Medulla oblongata (tissue), 1 donor: ENCODE results near the gene NDE1.
"Not testable (repeated sequence)": the region's sequence is repeated elsewhere in the genome, so short reads cannot be mapped to it uniquely, and the experiment has no call there.

Experiments
- DNase-seq: peaks from one replicate; pipeline ENCODE4 v3.0.0-alpha.2; 2015; ENCODE audit errors: extremely low spot score

Gene NDE1, protein sequence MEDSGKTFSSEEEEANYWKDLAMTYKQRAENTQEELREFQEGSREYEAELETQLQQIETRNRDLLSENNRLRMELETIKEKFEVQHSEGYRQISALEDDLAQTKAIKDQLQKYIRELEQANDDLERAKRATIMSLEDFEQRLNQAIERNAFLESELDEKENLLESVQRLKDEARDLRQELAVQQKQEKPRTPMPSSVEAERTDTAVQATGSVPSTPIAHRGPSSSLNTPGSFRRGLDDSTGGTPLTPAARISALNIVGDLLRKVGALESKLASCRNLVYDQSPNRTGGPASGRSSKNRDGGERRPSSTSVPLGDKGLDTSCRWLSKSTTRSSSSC

DNA sequence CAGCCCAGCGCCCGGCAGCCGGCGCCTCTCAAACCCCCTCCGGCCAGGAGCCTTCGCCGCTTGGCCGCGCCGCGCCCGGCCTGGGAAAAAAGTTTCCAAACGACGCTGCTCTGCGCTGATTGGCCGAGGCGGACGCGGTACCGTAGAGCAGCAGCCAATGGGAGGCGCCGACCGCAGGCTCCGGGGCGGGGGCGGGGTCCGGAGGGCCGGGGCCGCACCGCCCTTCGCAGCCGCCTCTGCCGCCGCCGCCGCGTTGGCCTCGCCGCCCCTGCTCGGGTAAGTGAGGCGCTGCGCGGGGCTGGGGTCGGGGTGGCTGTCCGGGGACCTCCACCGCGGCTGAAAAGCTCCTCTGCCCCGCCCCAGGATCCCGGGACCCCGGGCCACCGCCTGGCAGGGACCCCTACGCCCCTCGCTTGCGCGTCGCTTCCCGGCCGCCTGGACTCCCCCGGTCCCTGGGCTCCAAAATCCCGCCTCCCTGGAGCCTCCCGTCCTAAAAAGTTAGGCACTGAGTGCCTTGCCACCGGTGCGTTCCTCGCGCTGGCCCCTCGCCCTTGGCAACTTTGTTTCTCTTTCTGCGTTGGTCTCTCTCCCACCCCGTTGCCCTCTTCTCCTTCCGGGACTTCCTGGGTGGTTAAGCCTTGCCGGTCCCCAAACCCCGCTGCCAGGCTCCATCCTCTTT lies at the start of gene NDE1:
Gene NDE1, plus strand, starts transcription at position 227 of the 679 bp plus-strand sequence. CDS start 14,534 bp downstream, outside the sequence.
- peak; percentile 96 for DNase-seq

DNA sequence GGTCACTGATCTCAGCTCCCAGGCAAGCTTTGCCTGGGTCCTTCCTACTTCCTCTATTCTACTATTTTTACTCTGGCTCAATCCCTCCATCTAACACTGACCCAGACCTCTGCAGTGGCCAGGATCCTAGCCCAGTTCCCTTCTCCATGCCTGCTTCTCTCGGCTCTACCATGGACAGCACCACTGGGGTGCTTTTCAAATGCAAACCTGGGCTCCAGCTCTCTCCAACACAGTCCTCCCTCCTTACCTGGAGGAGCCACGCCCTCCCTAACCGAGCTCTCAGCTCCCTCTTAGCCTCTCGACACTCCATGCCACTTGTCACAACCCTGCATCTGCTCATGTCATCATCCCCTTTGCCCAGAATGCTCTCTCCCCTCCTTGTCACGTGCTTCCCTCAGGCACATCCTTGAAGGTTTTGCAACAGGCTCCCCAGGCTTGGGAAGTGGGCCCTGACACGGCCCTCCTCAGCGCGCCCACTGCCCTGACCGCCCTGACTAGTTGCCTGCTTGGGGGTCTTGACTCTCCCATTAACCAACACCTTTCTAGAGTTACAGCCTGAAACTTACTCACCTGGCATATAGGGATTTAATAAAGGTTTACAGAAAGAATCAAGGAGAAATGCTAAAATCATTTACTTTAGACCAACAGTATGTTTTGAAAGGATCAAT lies 48.7 kb upstream of the NDE1 start:
- no peak for DNase-seq

DNA sequence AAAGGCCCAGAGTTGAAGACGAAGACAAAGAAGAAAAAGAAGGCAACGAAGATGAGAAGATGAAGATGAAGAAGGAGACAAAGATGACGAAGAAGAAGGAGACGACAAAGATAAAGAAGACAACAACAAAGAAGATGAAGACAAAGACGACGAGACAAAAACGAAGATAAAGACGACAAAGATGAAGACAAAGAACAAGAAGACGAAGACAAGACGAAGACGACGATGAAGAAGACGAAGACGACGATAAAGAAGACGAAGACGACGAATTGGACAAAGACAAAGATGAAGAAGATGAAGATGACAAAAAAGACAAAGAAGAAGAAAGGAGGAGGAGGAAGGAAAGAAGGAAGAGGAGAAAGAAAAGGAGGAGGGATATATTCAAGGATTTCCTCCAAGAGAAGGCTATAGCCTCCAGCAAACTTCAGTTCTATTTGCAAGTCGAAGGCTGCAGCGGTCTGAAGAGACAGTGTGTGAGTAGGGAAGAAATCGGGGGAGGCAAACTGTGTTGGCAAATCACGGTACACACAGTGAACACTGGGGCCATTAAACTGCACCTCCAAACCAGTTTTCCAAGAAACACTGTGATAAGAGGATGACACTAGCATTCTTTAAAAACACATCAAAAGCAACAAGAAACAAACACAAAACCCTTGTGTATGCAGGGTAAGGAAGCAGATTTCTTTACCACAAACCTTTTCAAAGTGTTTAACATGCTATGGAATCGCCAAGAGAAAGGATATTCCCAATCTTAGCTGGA lies 47.6 kb upstream of the NDE1 start:
- DNase-seq, result no peak

DNA sequence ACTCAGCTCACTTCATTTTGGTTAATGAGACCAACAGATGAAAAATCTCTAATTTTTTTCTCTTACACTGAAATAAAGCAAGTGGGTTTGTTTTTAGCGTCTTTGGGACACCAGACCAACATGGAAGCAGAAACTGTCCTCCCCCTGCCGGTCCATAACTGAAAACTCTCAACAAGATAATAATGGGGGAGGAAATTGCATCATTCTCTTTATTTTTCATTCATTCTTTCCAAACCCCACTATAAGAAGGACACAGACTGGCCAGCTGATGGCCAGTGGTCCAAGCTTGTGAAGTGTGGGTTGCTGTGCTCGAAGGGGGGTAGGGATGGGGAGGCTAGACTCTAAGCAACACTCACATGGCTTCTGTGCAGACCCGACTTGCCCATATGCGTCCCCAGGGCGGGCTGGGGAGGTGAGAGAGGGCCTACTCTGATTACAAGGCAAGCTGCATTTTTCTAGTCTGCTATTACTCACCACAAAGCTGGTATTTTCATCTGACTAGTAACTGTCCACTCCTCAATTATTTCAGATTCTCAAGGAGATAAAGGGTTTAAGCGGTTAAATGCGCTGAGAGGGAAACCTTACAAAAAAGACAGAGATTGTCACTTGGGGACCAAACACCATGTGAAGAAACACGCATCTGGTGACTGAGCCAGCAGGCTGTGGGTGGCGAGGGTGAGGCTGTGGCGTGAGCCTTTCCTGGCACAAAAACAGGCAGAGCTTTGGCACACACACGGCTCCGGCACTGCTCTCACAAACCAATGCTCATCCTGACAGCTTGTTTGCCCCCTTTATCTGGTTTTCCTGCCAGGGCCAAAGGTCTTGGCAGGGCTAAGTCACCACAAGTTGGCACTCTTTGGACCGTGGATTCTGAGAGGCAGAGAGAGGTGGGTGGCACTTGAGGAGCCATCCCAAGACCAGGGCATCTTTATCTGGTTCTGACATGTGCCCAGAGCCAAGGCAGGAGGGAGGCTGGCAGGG lies 45.3 kb upstream of the NDE1 start:
- peak; percentile 56 for DNase-seq

DNA sequence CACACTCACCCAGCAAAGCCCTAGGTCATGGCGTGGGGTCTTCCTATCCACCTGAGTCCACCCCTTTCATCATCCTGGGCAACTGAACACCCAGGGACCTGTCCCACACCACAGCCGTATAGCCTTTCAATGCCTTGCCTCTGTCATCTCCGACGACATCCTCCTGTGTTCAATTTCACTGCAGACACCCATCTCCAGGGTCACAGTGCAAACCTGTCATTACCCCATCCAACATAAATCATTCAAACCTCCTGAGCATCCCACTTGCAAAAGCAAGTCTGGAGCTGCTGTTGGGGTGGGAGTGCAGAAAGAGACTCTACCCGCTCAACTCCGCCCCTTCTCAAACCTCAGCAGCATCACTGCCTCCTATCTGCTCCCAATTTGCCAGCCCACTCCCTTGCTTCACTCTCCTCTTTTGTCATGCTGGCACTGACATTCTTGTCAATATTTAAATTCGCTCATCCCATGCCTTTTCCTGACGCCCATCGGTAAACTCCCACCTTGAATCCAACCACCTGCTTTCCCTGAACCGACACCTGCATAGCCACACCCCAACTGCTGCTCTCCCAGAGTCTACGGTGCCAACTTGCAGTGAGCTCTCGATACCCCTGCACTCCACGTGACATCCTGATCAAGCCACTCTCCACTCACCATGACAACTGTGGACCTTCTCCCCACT lies 44.1 kb upstream of the NDE1 start:
- no peak for DNase-seq

DNA sequence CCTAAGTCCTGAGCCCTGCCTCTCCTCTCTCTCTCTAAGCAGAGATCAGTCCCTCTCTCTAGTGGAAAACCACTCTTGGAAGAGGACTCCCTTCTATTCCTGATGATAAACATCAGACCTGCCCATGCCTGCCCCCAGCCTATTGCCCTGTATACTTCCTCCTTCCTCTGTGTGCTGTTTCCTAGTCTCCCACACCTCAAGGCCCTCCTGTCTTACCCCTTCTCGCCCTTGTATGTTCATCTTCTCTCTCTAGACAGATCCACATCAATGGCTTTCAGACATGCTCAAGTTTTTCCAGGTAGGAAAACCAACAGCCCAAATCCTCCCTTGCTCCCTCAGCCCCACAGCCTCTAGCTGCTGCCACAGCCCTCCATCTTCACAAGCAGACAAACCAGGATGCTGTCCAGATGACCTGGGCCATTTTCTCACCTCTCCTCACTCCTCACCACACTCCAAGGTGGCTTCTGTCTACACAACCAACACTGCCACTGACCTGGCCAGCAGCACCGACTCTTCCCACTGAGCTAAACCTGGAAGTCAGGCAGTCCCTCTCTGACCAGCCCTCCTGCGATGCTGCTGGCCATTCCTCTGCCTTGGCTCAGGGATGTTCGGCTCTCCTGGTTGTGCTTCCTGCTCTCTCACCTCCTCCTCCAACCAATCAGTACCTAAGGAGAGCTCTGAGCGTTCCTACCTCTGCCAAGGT lies 43.4 kb upstream of the NDE1 start:
- no peak for DNase-seq

DNA sequence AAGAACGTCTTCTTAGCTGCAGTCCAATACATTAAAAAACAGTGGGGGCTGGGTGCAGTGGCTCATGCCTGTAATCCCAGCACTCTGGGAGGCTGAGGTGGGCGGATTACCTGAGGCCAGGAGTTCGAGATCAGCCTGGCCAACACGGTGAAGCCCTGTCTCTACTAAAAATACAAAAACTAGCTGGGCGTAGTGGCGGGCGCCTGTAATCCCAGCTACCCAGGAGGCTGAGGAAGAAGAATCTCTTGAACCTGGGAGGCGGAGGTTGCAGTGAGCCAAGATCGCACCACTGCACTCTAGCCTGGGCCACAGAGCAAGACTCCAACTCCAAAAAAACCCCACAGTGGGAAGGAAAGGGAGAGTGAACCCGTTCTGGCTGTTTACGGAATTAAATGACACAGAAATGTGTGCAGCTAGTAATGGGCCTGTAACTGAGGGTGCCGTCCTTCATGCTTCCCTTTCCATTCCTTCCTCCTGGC lies 42.8 kb upstream of the NDE1 start:
- DNase-seq, result not testable (repeated sequence)

DNA sequence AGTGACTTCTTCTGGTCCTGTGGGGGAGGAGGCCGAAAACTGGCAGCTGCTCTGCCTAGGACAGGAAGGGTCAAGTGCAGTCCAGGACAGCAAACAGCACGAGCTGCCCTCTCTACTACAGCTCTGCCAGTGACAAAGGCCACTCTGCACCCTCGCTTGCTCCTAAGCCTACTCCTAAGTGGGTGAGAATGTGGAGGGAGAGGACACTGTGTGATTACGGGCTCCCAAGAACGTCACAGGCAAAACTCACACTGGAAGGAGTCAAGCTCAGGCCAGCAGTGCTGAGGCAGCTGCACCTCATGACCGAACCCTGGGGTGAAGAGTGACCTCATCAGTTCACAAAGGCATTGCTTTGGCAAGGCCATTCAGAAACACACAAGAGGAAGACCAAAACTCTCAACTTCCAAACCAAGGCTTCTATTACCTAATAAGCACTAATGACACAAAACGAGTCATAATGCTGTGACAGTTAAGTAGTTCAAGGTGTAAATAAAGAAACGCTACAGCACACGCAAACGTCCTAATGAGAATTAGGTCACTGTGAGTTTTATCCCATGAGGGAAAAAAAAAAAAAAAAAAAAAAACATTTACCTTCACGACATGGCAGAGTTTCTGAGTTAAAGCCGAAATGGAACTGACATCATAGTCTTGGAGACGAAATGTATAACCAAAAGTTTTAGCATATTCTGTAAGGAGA lies 42.2 kb upstream of the NDE1 start:
- DNase-seq, result peak; percentile 78

DNA sequence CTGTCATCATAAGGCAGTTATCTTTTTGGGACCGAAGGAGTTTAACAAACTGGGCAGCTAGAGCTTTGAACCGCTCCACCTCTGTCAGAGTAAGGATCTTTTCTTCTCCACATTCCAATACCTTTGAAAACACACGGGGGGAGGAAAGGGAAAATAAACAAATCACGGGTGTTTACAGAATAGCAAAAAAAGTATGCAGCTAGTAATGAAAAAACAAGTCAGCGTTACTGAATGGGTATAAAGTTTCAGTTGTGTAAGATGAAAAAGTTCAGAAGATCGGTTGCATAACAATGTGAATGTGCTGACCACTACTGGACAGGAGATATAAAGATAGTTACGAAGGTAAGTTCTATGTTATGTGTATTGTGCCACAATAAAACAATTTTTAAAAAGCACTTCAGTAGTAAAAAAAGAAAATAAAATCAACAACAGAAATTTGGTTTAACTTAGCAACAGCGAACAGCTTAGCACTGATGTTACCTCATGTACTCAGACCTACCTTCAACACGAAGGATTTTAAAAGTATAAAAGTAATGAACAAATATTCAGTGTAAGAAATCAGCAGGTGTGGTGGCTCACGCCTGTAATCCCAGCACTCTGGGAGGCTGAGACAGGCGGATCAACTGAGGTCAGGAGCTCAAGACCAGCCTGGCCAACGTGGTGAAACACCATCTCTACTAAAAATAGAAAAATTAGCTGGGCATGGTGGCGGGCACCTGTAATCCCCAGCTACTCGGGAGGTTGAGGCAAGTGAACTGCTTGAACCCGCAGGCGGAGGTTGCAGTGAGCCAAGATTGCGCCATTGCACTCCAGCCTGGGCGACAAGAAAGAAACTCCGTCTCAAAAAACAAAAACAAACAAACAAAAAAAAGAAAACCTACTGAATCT lies 41.4 kb upstream of the NDE1 start:
- no peak for DNase-seq

DNA sequence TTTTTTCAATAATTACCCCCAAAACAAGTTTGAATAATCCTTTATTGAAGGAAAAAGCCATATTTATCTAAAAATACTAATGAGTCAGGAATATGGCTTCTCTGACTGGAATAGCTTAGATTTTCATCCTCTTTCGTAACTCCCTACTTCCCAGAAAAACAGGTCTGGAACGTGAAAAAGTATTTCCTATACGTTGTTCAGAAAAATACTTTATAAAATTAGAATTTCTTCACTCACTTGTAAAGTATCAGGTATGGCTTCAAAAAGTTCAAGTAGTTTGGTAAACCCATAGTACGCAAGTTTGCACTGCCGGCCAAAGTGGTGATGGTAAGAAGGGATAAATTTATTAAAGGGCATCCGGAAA lies 40.8 kb upstream of the NDE1 start:
- no peak for DNase-seq

DNA sequence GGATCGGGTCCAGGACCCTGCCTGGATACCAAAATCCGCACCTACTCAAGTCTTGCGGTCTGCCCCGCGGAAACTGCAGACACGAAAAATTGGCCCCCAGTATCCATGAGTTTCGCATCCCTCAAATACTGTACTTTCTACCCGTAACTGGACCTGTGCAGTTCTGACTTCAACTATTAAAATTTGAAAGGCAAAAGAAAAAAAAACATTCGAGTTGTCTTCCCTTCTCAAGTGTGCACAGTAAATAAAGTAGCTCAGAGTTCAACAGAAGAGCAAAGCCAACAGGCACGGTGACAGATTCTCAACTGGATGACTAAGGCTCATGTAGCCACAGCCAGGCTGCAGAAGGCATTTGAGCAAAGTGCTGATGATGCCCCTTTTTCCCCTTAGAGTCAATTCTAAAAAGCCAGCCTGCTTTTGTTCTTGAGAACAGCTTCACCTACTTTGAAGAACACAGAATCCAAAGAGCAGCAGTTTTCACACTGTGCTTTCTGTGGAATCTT lies 39.6 kb upstream of the NDE1 start:
- DNase-seq, result peak; percentile 40

DNA sequence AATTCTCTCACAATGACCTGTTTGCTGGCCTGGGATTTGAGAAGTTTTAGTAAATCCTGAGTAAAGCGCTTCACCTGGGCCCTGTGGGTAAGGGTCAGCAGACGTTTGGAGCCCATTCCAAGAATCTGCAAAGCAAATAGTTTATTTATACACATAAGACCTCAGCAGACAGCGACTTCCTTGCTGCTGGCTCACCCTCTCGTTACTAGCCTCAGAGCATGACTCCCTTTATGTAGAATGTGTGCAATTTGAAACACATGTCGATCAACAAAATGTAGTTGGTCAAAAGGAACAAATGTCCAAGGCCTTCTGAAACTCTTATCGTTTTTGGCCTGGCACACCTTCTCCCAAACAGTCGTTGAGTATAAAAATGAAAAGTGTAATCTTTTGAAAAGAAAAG lies 38.4 kb upstream of the NDE1 start:
- DNase-seq, result no peak

DNA sequence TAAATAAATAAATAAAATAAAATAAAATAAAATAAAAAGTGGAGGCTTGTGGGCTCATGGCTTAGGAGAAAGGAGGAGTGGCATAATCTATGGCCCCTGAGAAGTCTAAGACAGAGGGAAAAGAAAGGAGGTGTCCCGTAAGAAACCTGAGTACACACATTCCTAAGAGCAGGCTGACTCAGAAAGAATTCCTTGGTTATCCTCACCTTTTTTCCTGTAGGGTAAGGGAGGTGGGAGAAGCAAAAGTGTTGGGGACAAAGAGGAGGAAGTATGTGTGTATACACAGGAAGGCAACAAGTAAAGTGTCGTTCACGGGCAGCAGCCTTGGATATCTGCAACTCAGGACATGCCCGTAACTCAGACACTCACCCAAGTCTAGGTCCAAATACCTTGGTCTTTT lies 36.4 kb upstream of the NDE1 start:
- no peak for DNase-seq

DNA sequence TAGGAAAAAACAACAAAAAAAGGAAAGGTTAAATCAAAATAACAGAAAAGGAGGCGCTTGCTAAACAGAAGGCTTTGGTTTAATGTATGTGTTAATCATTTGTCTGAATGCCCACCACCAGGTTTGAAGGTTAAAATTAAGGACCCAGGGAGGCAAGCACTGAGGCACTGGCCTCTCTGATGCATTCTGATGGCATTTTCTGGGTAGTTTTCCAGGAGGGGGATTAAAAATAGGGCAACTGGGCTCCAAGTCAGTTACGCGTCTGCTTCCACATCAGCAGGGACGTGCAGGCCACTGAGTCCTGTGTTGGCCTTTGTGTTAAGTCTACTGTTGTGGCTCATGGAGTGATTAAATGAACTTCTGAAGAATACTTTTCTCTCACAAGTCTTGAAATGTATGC lies 34.0 kb upstream of the NDE1 start:
- DNase-seq, result no peak

DNA sequence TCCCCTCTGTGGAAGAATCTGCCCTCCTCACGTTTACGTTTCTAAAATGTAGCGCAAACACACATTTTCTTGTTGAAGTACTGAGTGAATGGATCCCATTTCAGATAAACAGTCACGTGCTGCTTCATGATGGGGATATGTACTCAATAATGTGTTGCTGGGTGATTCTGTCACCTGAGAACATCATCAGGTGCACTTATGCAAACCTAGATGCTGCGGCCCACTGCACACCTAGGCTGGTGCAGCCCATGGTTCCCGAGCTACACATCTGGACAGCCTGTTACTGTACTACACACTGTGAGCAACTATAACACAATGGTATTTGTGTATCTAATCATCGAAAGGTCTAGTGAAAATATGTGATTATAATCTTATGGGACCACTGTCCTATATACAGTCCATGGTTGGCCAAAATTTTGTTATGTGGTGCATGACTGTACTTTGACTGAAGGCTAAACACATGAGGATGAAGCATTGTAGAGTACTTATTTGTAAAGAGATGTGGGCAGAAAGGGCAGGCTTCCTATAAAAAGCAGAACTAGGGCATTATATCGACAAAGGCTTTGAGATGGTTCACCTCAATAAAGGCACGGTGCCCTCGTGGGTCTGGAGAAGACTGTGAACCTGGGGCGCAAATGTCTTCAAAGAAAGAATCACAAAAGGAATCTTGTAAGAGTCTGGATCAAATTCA lies 33.4 kb upstream of the NDE1 start:
- no peak for DNase-seq

DNA sequence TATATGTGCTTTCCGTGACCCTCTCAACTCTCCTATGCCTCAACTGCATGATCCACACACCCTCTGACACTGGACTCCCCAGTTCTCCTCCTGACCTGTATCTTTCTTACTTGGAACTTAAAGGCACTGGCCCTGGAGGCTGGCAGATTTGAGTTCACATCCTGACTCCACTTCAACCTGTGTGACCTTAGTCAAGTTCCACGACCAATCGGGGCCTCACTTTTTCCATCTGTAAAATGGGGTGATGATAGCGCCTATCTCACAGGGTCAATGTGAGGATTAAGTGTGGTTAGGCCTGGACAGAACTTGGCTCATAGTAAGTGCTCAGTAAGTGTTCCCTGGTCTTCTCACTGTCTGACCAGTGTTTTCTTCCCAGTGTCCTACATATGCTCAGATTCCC lies 32.1 kb upstream of the NDE1 start:
- DNase-seq, result no peak

DNA sequence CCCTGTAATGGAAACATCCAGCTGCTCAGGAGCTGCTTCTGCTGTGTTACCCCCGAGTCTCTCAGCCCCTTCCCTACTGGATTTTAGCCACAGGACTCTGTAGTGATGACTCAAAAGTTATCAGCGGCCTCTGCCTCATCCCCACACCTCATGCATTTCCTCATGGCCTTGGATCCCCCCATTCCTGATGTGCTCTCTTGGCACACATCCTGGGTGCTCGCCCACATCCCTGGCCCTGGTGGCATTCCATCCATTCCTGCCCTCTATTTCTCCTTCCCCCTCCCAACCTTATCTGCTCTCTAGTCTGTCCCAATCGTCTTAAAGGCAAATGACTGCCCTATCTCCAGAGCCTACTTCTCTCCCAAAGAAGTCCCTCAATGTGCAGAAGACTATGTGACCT lies 31.7 kb upstream of the NDE1 start:
- DNase-seq, result no peak
